GOT3 (cell line): ENCODE data around the gene SCYGR2.
"Not testable (repeated sequence)": the region's sequence is repeated elsewhere in the genome, so short reads cannot be mapped to it uniquely, and the experiment has no call there.

ENCODE experiments used
- DNase-seq: peaks from one replicate; lab custom pipeline; 2025; ENCODE audit warnings: mixed read lengths; lab: John Stamatoyannopoulos, UW

SCYGR2 gene, protein sequence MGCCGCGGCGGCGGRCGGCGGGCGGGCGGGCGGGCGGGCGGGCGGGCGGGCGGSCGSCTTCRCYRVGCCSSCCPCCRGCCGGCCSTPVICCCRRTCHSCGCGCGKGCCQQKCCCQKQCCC

DNA sequence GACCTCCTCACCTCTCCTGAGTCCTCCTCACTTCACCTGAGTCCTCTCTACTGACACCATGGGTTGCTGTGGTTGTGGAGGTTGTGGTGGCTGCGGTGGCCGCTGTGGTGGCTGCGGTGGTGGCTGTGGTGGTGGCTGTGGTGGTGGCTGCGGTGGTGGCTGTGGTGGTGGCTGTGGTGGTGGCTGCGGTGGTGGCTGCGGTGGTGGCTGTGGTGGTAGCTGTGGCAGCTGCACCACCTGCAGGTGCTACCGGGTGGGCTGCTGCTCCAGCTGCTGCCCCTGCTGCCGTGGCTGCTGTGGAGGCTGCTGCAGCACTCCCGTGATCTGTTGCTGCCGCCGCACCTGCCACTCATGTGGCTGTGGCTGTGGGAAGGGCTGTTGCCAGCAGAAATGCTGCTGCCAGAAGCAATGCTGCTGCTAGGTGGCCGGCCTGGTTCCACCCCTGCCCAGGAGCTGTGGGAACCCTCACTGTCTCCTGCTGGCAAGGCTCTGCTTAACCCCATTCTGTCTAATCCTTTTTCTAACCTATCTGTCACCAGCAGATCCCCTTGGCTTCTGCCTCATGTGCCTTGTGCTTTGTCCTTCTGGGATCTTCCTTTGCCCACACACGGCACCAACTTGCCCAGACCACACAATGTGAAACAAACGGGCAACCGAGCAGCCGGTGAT lies at the start of gene SCYGR2:
SCYGR2 (plus strand) TSS at position 59 of the 669 bp plus-strand sequence; CDS start at position 59, 0 bp downstream.
- DNase-seq: not testable (repeated sequence)

- no peak for DNase-seq
Observed at GRCh38 chr2:227551836-227552235, 46.9 kb upstream of the SCYGR2 start.

- no peak for DNase-seq
Observed at GRCh38 chr2:227562581-227562980, 36.1 kb upstream of the SCYGR2 start.

GRCh38 chr2:227565080-227565479 lies 33.6 kb upstream of the SCYGR2 start:
- DNase-seq: no peak

- DNase-seq: no peak
Observed at GRCh38 chr2:227566012-227566411, 32.7 kb upstream of the SCYGR2 start.

DNA sequence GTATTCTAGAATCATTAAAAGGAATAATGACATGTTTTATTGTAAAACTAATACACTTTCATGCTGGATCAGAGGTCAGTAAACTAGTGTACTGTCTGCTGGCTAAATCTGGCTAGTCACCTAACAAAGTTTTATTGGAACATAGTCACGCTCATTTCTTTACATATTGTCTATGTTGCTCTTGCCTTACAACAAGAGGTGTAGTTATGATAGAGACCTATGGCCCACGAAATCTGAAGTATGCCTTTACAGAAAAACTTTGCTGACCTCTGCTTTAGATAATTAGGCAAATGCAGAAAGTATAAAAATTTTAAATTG lies 29.9 kb upstream of the SCYGR2 start:
- DNase-seq: no peak

DNA sequence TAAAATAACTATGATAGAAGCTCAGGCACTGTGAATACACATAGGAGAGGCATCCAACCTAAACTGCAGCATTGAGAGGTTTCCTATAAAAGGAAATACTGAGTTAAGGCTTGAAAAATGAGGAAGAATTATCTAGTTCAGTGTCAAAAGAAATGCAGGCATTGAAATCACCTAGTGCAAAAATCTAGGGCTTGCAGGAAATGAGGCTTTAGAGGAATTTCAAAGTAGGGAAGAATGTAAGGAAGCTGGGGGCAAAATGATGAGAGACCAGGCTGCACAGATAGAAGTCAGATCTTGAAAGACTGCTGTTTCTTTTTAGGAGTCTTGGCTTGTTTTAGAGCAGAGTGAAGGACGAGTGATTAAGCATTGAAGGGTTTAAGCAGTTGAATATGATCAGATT lies 28.1 kb upstream of the SCYGR2 start:
- DNase-seq: no peak

GRCh38 chr2:227576110-227576509 lies 22.6 kb upstream of the SCYGR2 start:
- DNase-seq: no peak

- no peak for DNase-seq
Observed at GRCh38 chr2:227576812-227577211, 21.9 kb upstream of the SCYGR2 start.

DNA sequence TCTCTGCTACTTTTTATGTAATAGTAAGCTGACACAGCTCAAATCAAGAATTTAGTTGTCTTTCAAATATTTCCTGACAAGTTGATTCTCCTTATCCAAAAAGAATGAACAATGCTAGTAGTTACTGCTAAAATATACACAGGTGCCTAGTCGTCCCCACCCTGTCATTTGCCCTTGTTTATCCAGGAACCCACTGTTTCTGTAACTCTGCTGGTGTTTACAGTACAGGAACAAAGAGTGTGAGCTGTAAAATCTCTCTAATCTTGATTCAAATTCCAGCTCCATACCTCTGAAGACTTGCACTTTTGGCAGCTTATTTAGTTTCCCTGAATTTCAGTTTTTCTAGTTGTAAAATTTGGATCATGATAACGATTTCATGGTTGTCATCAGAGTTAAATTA lies 21.1 kb upstream of the SCYGR2 start:
- no peak for DNase-seq

- DNase-seq: no peak
Observed at GRCh38 chr2:227578642-227579041, 20.1 kb upstream of the SCYGR2 start.

GRCh38 chr2:227579791-227580190 lies 18.9 kb upstream of the SCYGR2 start:
- no peak for DNase-seq

DNA sequence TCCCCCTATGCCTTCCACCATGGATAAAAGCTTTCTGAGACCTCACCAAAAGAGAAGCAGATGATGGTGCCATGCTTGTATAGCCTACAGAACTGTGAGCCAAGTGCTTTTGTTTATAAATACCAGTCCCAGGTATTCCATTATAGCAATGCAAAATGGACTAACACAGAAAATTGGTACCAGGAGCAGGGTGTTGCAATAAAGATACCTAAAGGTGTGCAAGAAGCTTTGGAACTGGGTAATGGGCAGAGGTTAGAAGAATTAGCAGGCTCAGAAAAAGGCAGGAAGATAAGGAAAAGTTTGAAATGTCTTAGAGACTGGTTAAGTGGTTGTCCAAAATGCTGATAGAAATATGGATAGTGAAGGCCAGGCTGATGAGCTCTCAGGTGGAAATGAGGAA lies 16.3 kb upstream of the SCYGR2 start:
- DNase-seq: no peak

DNA sequence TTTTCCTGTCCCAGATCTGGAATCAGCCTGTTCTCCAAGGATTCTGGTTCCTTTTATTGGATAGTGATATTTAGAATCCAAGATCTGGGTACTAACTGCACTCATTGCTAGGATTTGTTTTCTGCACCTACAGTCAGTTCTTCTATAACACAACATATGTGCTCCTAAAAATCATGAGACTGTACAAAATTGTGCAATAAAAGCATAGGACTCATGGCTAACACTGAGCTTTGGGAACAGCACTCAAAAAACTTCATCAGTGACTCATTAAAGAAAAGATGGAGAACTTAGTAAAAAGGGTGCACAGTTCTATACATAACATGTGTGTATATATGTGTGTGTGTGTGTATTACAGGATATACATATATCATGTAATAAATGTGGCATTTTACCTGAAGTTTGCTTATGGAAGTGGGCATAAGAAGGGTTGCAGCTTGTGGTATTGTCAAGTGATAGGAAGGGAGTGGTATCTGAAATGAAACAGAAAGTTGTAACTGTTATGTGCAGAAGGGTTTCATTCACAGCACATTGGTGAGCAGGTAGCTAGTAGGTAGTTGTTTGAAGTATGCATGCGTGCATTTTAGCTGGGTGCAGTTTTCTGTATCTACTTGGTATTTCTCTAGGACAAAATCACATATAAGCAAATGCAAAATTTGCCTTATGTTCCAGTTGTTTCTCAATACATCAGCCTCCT lies 5.9 kb upstream of the SCYGR2 start:
- DNase-seq: no peak

DNA sequence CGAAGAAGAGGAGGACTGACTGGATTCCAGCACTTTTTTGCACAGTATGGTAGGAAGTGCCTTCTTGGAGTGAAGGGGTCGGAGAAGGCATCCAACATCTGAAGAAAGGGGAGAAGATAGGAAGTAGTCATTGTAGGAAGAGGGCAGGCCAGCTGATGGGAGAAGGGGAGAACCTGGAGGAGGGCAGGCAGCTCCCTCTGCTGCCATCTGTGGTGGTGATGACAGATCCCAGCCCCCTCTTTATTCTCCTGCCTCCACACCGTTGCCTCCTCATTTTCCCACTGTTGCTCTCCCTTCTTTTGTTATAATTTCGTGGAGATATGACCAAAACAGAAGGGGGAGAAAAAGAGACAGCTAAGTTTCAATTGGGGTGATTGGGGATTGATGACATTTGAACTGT lies 2.9 kb upstream of the SCYGR2 start:
- DNase-seq: no peak

DNA sequence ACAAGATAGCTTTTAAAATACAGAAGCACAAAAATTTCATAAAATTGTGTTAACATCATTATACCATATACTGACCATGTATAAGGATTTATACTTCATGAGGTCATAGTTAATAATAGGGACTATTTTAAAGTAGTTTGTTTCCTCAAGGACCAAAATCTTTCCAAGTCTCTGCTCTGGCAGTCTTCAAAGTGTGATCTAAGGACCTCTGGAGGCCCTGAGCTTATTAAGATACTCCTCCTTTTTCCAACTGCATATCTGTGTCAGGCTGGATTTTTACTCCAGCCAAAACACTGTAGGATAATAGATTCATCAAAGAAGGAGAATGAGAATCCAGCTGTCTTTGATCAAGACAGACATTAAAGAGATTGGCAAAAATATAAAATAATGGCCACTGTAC lies 1.7 kb upstream of the SCYGR2 start:
- no peak for DNase-seq

GRCh38 chr2:227597998-227598397 lies 695 bp upstream of the SCYGR2 start:
- DNase-seq: no peak

DNA sequence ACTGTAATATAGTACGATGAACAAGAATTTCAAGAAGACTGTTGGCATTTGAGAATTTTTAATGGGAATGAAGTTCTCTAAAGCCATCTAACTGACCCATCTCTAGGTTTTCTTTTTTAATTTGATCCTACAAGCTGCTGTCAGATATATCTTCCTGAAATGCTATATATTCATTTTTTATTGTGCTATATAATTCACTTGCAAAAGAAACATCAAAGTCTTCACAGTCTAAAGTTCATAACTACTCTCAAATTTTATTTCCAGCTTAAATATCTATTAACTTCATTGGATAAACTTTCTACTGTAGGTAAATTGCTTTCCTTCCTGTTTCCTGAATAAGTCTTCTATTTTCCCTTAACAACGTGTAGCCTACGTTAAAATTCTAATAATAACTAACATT lies 3.7 kb downstream of the SCYGR2 start:
- DNase-seq: no peak

DNA sequence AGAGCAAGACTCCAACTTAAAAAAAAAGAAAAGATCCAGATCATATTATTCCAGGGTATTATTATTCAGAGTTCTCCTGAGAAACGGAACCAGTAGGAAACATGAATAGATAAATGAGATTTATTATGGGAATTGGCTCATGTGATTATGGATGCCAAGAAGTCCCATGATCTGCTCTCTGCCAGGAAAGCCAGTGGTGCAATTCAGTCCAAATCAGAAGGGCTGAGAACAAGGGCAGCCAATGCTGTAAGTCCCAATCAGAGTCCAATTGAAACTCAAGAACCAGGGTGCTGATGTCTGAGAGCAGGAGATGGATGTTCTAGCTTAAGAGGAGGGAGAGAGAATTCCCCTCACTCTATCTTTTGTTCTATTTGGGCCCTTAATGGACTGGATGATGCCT lies 7.8 kb downstream of the SCYGR2 start:
- no peak for DNase-seq

DNA sequence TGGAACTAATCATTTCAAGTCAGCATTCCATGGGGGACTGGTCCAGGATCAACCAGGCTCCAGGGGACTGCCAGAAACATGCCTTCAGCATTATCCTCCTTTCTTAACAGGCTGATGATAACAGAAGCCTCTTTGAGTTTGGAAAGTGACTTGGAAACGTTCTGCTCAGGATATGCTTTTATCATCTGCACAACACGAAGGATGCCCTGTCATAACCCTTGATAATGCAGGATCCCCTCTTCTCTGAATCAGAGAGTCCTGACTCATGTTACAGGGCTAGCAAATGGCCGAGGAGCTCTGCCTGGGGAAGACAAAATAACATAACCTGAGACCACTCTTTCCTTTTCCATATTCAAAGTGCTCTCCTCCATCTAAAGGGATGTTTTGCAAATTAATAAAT lies 9.2 kb downstream of the SCYGR2 start:
- DNase-seq: no peak

DNA sequence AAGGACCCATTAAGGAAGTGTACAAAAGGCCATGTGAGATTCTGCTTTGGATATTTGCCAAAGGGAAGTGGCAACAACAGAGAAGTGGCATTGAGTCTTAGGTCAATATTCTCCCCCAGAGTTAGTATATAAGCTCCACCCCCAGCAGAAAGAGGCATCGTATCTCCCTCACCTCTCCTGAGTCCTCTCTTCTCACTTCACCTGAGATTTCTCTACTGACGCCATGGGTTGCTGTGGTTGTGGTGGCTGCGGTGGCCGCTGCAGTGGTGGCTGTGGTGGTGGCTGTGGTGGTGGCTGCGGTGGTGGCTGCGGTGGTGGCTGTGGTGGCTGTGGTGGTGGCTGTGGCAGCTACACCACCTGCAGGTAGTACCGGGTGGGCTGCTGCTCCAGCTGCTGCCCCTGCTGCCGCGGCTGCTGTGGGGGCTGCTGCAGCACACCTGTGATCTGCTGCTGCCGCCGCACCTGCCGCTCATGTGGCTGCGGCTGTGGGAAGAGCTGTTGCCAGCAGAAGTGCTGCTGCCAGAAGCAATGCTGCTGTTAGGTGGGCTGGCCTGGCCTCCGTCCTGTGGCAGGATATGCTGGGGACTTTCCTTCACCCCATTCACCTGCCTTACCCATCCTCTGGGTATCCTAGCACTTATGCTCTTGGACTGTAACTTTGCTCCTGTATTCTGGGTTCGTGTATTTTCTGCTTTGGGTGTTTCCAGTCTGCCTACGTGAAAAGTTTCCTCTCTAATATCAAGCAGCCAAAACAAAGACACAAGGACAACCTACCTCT lies 10.1 kb downstream of the SCYGR2 start:
- DNase-seq: no peak

DNA sequence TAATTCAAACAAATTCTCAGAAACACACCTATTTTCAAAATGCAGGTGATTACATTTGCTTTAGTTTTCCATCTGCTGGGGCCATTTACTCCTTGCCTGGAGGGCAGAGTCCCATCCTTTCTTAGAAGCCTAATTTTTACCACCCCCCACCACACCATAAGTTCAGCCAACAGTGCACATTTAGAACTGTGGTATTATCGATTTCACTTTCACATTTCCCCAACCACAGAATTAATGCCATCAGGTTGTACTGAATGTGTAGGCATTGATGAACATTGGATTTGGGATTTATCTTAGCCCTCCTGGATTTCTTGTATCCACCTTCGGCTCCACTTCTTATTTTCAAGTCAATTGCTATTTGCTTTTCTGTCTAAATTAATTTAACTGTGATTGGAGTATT lies 11.4 kb downstream of the SCYGR2 start:
- no peak for DNase-seq
